Natural killer cell treated with Interleukin-12 subunit alpha and Interleukin-12 subunit beta and Interleukin-15 and Interleukin-18, amount 100 ng/mL, for 72 hours (primary cell): ENCODE results near the gene PACSIN2. TPM values are rescaled to one million over a fixed set of nuclear protein-coding genes. Genes with fewer than 3 reads are reported as not detected.
A peak's percentile ranks its signal among the peaks of the same experiment; 100 is the strongest.

Experiments
- ATAC-seq, 2 donors: fragments of 150-1000 bp; cut with Tn5 transposase in 1 of 2; sonication (Bioruptor Pico), chemical (Tn5 transposase) in 1 of 2; 2 replicates each; pipeline ENCODE4 v1.10.0; 2021
- DNase-seq: peaks from one replicate; pipeline ENCODE4 v3.0.0; 2022; ENCODE audit warnings: low spot score
- H3K27ac Mint-ChIP-seq, 2 donors: 1 replicate in 1 of 2; 2 replicates in 1 of 2; pipeline ENCODE4 v1.8.0; 2022; ENCODE audit warnings: mixed read lengths in 2 of 2, mild to moderate bottlenecking in 1 of 2, moderate library complexity in 1 of 2
- H3K27me3 Mint-ChIP-seq, 2 donors: 1 replicate in 1 of 2; 2 replicates in 1 of 2; pipeline ENCODE4 v1.8.0; 2022; ENCODE audit warnings: mixed read lengths in 2 of 2
- H3K36me3 Mint-ChIP-seq: one replicate; pipeline ENCODE4 v1.8.0; 2022; ENCODE audit warnings: mixed read lengths
- H3K4me1 Mint-ChIP-seq, 2 donors: 1 replicate in 1 of 2; 2 replicates in 1 of 2; pipeline ENCODE4 v1.8.0; 2022; ENCODE audit warnings: low read depth in 2 of 2, mixed read lengths in 2 of 2, mild to moderate bottlenecking in 1 of 2
- H3K4me3 Mint-ChIP-seq: one replicate; pipeline ENCODE4 v1.8.0; 2022; ENCODE audit warnings: mixed read lengths
- H3K9me3 Mint-ChIP-seq: 2 replicates; pipeline ENCODE4 v1.8.0; 2022; ENCODE audit warnings: mixed read lengths
- total RNA-seq, 2 donors: library from RNA; stranded (reverse); gene quantifications; one replicate each; pipeline ENCODE4 v1.2.3, GENCODE V29; 2022

Gene PACSIN2
- total RNA-seq, 2 donors from 2014 or later: 34.5 to 64.0 TPM

DNA sequence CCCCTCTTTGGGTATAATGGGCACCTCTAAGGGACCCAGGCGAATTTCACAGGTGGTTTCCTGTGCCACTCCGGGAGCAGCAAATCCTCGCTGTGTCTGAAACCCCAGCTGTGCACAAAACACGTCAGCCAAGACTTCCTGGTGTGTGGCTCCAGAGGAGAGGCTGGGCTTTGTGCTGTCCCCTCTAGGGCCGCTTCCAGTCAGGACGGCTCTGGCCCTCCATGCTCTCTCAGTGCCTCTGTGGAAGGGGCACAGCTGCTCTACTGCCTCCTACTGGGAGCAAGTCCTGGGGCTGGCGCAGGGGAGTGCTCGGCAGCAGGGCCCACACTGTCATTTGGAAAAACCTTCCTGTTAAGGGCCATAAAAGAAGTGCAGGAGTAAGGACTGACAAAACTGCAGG is 134.1 kb downstream of the PACSIN2 start:
- Mint-ChIP-seq H3K4me3 (no peak overlapping the region), H3K4me1 (no peaks in the 10 kb centered on the region), H3K27ac (no peak overlapping the region), H3K27me3 (no peaks in the 10 kb centered on the region), H3K9me3 (no peaks in the 10 kb centered on the region), H3K36me3 (no peaks in the 10 kb centered on the region)
- ATAC-seq (no peak), DNase-seq (no peak)

GRCh38 chr22:42879371-42880021 is 135.5 kb downstream of the PACSIN2 start:
- Mint-ChIP-seq H3K4me3 (no peak overlapping the region), H3K27ac (no peak overlapping the region), H3K9me3 (no peaks in the 10 kb centered on the region), H3K4me1 (no peaks in the 10 kb centered on the region), H3K36me3 (no peaks in the 10 kb centered on the region), H3K27me3 (no peaks in the 10 kb centered on the region)
- DNase-seq: no peak
- ATAC-seq: no peak

- H3K27ac Mint-ChIP-seq: no peak overlapping the region
Observed at GRCh38 chr22:42878561-42879305, 136.2 kb downstream of the PACSIN2 start.

DNA sequence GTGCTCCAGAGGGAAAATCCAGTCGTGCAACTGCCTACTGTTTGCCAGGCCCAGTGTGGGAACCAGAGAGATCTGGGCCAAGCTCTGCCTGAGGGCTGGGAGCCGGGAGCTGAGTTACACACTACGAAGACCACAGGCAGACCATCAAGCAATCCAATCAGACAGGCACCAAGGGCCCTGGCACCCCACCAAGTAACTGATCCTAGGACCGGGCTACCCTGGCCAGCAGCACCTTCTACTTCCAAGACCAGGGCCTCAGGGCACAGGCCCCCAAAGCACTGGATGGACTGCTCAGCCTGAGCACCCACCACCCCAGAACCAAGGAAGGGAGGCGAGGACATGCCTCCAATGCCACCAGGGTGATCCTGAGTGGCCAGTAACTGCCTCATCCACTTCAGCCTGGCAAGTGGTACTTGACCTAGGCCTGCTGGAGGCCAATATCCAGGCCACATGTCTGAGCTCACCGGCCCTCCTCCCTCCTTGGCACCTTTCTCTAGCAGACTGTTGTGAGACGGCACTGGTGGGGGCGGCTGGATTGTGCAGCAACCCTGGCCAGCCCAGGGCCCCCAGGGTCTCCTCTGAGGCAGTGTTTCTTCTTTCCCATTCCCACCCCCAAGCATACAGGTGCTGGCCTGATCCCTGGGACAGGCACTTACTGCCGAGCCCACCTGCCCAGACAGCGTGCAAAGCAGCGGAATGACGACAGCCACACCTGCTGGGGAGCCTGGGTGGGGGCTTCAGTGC is 137.2 kb downstream of the PACSIN2 start:
- Mint-ChIP-seq H3K9me3 (no peaks in the 10 kb centered on the region), H3K36me3 (no peaks in the 10 kb centered on the region), H3K4me1 (no peaks in the 10 kb centered on the region), H3K27ac (no peak overlapping the region), H3K4me3 (no peak overlapping the region), H3K27me3 (no peaks in the 10 kb centered on the region)
- no peak for ATAC-seq
- no peak for DNase-seq

More at GRCh38 chr22:42878561-42879305, 136.2 kb downstream of the PACSIN2 start:
- Mint-ChIP-seq H3K4me1 (no peaks in the 10 kb centered on the region), H3K4me3 (no peak overlapping the region), H3K36me3 (no peaks in the 10 kb centered on the region), H3K27me3 (no peaks in the 10 kb centered on the region), H3K9me3 (no peaks in the 10 kb centered on the region)
- no peak for ATAC-seq
- no peak for DNase-seq

GRCh38 chr22:42877158-42877557 is 137.8 kb downstream of the PACSIN2 start:
- H3K9me3 Mint-ChIP-seq: no peaks in the 10 kb centered on the region
- DNase-seq (no peak), ATAC-seq (no peak)
- no peaks in the 10 kb centered on the region for H3K27me3 Mint-ChIP-seq
- H3K4me3 Mint-ChIP-seq: no peak overlapping the region
- H3K36me3 Mint-ChIP-seq: no peaks in the 10 kb centered on the region
- no peaks in the 10 kb centered on the region for H3K4me1 Mint-ChIP-seq
- H3K27ac Mint-ChIP-seq: no peak overlapping the region

GRCh38 chr22:42876041-42876440 is 138.9 kb downstream of the PACSIN2 start:
- no peaks in the 10 kb centered on the region for H3K9me3 Mint-ChIP-seq
- no peak for ATAC-seq
- no peak for DNase-seq
- H3K27ac Mint-ChIP-seq: no peak overlapping the region
- no peaks in the 10 kb centered on the region for H3K36me3 Mint-ChIP-seq
- H3K4me3 Mint-ChIP-seq: no peak overlapping the region
- H3K27me3 Mint-ChIP-seq: no peaks in the 10 kb centered on the region
- H3K4me1 Mint-ChIP-seq: no peaks in the 10 kb centered on the region

DNA sequence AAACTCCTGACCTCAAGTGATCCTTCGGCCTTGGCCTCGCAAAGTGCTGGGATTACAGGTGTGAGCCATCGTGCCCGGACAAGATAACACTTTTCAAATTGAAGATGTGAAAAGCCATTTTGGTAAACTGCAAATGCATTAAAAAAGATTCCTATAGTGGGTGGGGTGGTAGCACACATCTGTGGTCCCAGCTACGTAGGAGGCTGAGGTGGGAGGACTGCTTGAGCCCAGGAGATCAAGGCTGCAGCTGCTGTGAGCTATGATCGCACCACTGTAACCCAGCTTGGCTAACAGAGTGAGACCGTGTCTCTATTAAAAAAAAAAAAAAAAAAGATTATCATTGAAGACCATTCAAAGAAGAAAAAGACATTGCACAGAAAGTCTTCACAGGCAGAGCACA is 140.9 kb downstream of the PACSIN2 start:
- Mint-ChIP-seq H3K4me1 (no peaks in the 10 kb centered on the region), H3K27ac (no peak overlapping the region), H3K36me3 (no peaks in the 10 kb centered on the region), H3K9me3 (no peaks in the 10 kb centered on the region), H3K4me3 (no peak overlapping the region), H3K27me3 (no peaks in the 10 kb centered on the region)
- ATAC-seq (no peak), DNase-seq (no peak)

GRCh38 chr22:42873356-42873755 is 141.6 kb downstream of the PACSIN2 start:
- H3K4me1 Mint-ChIP-seq: no peaks in the 10 kb centered on the region

DNA sequence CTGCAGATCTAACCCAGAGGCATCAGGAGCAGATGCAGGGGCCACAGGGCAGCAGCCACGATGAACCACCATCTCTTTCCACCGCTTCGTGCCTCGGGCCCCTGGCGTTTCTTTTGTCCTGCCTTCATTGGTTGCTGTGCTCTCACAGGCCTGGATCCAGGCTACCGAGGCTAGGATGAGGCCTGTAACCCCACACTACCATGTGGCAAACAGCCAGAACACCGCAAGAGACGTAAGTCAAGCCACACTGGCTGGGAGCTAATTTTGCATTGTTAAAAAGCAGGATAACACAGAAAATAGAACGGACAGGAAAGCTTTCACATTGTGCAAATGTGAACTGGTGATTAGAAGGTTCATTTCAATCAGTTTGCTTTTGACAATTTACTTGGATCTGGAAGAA is 142.1 kb downstream of the PACSIN2 start:
- Mint-ChIP-seq H3K4me3 (no peak overlapping the region), H3K4me1 (peaks cover under 1% of the 10 kb centered on the region in 2 donors), H3K27me3 (no peaks in the 10 kb centered on the region), H3K27ac (peak overlapping the region in 1 of 2 donors; percentile 10), H3K36me3 (no peaks in the 10 kb centered on the region), H3K9me3 (no peaks in the 10 kb centered on the region)
- ATAC-seq (no peak), DNase-seq (no peak)

More at GRCh38 chr22:42873356-42873755, 141.6 kb downstream of the PACSIN2 start:
- H3K27ac Mint-ChIP-seq: peak overlapping the region in 1 of 2 donors; percentile 10
- no peaks in the 10 kb centered on the region for H3K27me3 Mint-ChIP-seq
- ATAC-seq (no peak), DNase-seq (no peak)
- no peaks in the 10 kb centered on the region for H3K9me3 Mint-ChIP-seq
- H3K4me3 Mint-ChIP-seq: no peak overlapping the region
- H3K36me3 Mint-ChIP-seq: no peaks in the 10 kb centered on the region

GRCh38 chr22:42871146-42872050 is 143.6 kb downstream of the PACSIN2 start:
- DNase-seq (no peak), ATAC-seq (no peak)
- no peak overlapping the region for H3K27ac Mint-ChIP-seq
- H3K4me3 Mint-ChIP-seq: no peak overlapping the region
- no peaks in the 10 kb centered on the region for H3K9me3 Mint-ChIP-seq
- no peaks in the 10 kb centered on the region for H3K36me3 Mint-ChIP-seq
- no peaks in the 10 kb centered on the region for H3K27me3 Mint-ChIP-seq
- peaks cover 4 to 6% of the 10 kb centered on the region in 2 donors for H3K4me1 Mint-ChIP-seq

DNA sequence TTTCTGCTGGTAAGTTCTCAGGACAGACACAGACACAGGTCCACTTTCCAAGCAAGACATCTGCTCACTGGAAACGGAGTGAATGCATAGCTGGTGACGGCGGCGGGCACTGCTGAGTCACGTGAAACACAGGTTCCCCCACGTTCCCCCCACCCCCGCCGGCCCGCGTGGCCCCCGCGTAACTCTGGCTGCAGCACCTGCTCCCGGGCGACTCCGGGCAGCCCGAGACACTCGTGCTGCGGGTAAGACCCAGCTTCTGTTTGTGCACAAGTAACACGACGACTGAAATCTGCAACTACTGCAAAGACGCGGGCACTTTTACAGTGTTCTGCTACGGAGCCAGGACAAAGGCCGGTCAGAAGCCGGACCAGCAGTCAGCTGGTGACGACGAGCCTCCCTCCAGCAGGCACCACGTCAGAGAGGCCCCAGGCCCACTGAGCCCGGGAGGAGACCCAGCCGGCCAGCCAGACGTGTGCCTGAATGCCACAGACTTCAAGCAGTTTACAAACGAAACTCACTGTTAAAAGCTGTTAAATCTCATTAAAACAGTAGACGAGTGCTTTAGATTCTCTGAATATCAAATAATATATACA is 145.0 kb downstream of the PACSIN2 start:
- Mint-ChIP-seq H3K27ac (no peak overlapping the region), H3K4me1 (peaks cover 5 to 6% of the 10 kb centered on the region in 2 donors), H3K9me3 (no peaks in the 10 kb centered on the region), H3K36me3 (peaks cover under 1% of the 10 kb centered on the region), H3K27me3 (no peaks in the 10 kb centered on the region), H3K4me3 (no peak overlapping the region)
- ATAC-seq: no peak
- DNase-seq: no peak

DNA sequence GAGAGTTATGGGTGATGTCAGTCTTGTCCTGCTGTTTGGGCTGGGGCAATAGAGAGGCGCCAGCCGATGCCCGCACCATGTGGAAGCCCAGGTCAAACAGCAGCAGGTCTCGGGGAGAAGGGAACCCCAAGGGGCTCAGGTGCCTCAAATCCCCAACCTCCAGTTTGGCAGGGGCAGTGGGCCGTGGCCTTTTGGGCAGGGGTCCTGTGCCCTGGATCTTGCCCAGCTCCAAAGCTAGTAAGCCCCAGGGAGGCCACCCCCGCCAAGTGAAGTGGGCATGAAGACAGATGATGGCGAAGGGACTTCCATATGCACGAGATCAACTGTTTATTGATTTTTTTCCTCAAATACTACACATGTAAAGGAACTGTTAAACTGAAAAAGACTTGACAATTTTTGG is 145.5 kb downstream of the PACSIN2 start:
- Mint-ChIP-seq H3K4me1 (peaks cover 6 to 8% of the 10 kb centered on the region in 2 donors), H3K27ac (no peak overlapping the region), H3K27me3 (no peaks in the 10 kb centered on the region), H3K36me3 (peaks cover 4% of the 10 kb centered on the region), H3K9me3 (no peaks in the 10 kb centered on the region), H3K4me3 (no peak overlapping the region)
- ATAC-seq (no peak), DNase-seq (no peak)

DNA sequence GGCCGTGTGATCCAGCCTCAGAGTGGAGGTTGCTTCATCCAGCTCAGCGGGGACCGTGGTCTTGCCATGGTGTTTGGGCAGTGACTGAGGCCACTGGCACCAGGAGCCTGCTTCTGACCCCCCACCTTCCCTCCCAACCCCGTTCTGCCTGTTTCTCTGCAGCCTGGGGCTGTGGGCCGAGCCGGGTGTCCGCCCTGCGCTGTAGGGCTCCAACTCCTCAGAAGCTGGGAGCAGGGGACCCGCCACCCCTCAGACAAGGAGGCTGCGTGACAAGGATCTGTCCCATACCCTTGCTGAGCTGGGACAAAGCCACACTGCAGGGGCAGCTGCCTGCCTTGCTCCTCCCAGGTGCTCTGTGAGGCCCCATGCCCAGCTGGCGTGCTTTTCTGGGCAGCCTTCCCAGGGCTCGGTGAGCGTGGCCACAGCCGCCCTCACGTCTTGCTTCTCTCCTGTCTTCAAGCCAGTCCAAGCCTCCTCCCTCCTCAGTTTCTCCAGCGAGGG is 146.1 kb downstream of the PACSIN2 start:
- Mint-ChIP-seq H3K36me3 (peaks cover 4% of the 10 kb centered on the region), H3K27me3 (no peaks in the 10 kb centered on the region), H3K4me1 (peaks cover 7 to 8% of the 10 kb centered on the region in 2 donors), H3K4me3 (no peak overlapping the region), H3K9me3 (no peaks in the 10 kb centered on the region), H3K27ac (no peak overlapping the region)
- DNase-seq (no peak), ATAC-seq (no peak)
